Body of pancreas (tissue), 4 donors: ENCODE results near the gene SFXN5. TPM values are rescaled to one million over a fixed set of nuclear protein-coding genes. Genes with fewer than 3 reads are reported as not detected.

Source experiments
- ATAC-seq: fragments of 150-250 bp; one replicate; pipeline ENCODE4 v1.9.1; 2016
- DNase-seq, 4 donors: peaks; one replicate each; pipeline ENCODE4 v3.0.0-alpha.2; 2019
- H3K27ac ChIP-seq, 4 donors: fragments of 200-600 bp; sonication (generic); 1 replicate in 3 of 4; 2 replicates in 1 of 4; pipeline versions ENCODE4 v1.5.1 to v1.6.1; 2016 to 2019; ENCODE audit warnings: mild to moderate bottlenecking in 1 of 4, mixed read lengths in 1 of 4, moderate library complexity in 1 of 4
- H3K27me3 ChIP-seq, 2 donors: fragments of 200-600 bp; sonication (generic); one replicate each; pipeline ENCODE4 v1.6.0; 2016; ENCODE audit warnings: mild to moderate bottlenecking in 1 of 2
- H3K36me3 ChIP-seq, 2 donors: fragments of 200-600 bp; sonication (generic); replicated peaks in 1 of 2; 2 replicates each; pipeline ENCODE4 v1.5.1; 2016; ENCODE audit warnings: low read depth in 2 of 2; ENCODE audit not compliant: insufficient read depth in 1 of 2
- H3K4me1 ChIP-seq: fragments of 200-600 bp; sonication (generic); one replicate; pipeline ENCODE4 v1.6.0; 2016
- H3K4me3 ChIP-seq, 2 donors: fragments of 200-600 bp; sonication (generic); 1 replicate in 1 of 2; 2 replicates in 1 of 2; pipeline ENCODE4 v1.5.1; 2016 to 2019
- H3K9me3 ChIP-seq, 3 donors: fragments of 200-600 bp; sonication (generic); 1 replicate in 2 of 3; 2 replicates in 1 of 3; pipeline ENCODE4 v1.5.1; 2016
- CTCF ChIP-seq, 7 experiments: fragments of 450-650 bp in 4 of 7; fragments of 200-600 bp in 3 of 7; sonication (generic) in 3 of 7; IDR thresholded peaks; one replicate each; pipeline ENCODE4 v1.5.1; 2016 to 2019; ENCODE audit warnings: antibody characterized with exemption in 7 of 7
- POLR2A ChIP-seq, 3 donors: fragments of 450-650 bp; IDR thresholded peaks; one replicate each; pipeline ENCODE4 v1.6.1; 2016; ENCODE audit warnings: antibody characterized with exemption in 3 of 3, mild to moderate bottlenecking in 2 of 3
- WGBS, 2 donors: methylation state at CpG; one replicate each; pipeline ENCODE4 v1.1.5; 2017; 5-methylcytosine and 5-hydroxymethylcytosine counted together
- intact Hi-C: fragments of 100-400 bp; cut with DNase I; formaldehyde crosslinking; loops from one replicate; pipeline ENCODE4 v1.15.1; 2023
- total RNA-seq, 2 donors: library from RNA; depleted of rRNA; stranded (reverse); fragments of >200 nt; gene quantifications; one replicate each; pipeline ENCODE4 v1.1.0, GENCODE V29; 2016

SFXN5 gene
- total RNA-seq, 2 donors from 2014 or later = 4.3 to 5.4 TPM

DNA sequence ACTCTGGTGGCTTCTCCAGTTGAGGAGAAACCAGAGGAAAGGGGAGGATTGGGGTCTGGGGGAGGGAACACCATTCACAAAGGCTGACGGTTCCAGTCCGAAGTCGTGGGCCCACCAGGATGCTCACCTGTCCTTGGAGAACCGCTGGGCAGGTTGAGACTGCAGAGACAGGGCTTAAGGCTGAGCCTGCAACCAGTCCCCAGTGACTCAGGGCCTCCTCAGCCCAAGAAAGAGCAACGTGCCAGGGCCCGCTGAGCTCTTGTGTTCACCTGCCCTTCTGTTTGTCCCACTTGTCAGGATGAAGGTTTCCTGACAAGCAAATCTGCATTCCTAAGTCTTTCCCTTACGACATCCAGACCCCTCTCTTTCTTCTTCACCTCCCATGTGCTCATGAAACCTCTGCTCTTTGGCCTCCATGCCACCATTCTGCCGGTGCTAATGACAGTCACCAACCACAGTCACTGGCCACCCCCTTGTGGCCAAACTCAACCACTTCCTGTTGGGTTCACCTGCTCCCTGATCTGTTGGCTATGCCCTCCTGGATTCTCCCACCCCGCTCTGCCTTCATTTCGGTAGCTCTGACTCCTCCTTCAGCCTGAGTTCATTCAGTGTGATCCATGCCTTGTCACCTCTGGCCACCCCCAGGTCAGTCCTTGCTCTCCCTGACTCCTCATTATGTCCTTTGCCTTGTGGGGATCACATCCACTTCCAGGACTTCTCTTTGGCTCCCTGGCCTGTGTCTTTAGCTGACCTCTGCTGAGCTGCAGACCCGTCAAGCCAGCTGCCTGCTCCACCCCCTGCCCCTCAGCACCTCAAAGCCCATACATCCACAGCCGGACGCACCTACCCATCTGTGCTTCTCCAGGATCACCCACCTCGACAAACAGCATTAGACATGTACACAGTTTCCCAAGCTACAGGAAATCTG, 136.6 kb downstream of the SFXN5 start:
- no peaks in the 10 kb centered on the region for H3K27me3 ChIP-seq
- no peak overlapping the region for H3K4me3 ChIP-seq
- ATAC-seq (peak; percentile 56), DNase-seq (peak; percentile 36 to 66 (median 48))
- no peak overlapping the region for H3K27ac ChIP-seq
- H3K4me1 ChIP-seq = no peaks in the 10 kb centered on the region
- intact Hi-C loops = no loop called here
- peak in 6 of 7 experiments; percentile 29 to 70 (median 60) for TF ChIP-seq CTCF (IDR thresholded peaks at IDR 0.05)
- no peak for TF ChIP-seq POLR2A (IDR thresholded peaks at IDR 0.05)
- no peaks in the 10 kb centered on the region for H3K9me3 ChIP-seq
- WGBS, 2 donors = 73 to 74% methylated on average over 14 of the region's 14 CpGs
- H3K36me3 ChIP-seq = no peaks in the 10 kb centered on the region

GRCh38 chr2:72933646-72934151, 137.8 kb downstream of the SFXN5 start:
- DNase-seq = no peak
- WGBS, 2 donors = 79 to 85% methylated on average over 8 to 12 of the region's 12 CpGs

GRCh38 chr2:72933207-72933606, 138.3 kb downstream of the SFXN5 start:
- H3K36me3 ChIP-seq = no peaks in the 10 kb centered on the region
- no peak for ATAC-seq
- H3K4me1 ChIP-seq = no peaks in the 10 kb centered on the region
- TF ChIP-seq POLR2A (IDR thresholded peaks at IDR 0.05) (no peak), CTCF (IDR thresholded peaks at IDR 0.05) (no peak)
- WGBS, 2 donors = 76 to 80% methylated on average over 5 of the region's 5 CpGs
- no peak for DNase-seq
- no peaks in the 10 kb centered on the region for H3K27me3 ChIP-seq
- H3K4me3 ChIP-seq = no peak overlapping the region
- intact Hi-C loops = no loop called here
- H3K27ac ChIP-seq = no peak overlapping the region
- H3K9me3 ChIP-seq = no peaks in the 10 kb centered on the region

More at GRCh38 chr2:72933646-72934151, 137.8 kb downstream of the SFXN5 start:
- H3K4me1 ChIP-seq = no peaks in the 10 kb centered on the region
- TF ChIP-seq POLR2A (IDR thresholded peaks at IDR 0.05) (no peak), CTCF (IDR thresholded peaks at IDR 0.05) (no peak)
- no peak overlapping the region for H3K27ac ChIP-seq
- intact Hi-C loops = no loop called here
- H3K9me3 ChIP-seq = no peaks in the 10 kb centered on the region
- no peaks in the 10 kb centered on the region for H3K36me3 ChIP-seq
- no peak overlapping the region for H3K4me3 ChIP-seq
- H3K27me3 ChIP-seq = no peaks in the 10 kb centered on the region
- ATAC-seq = no peak

- TF ChIP-seq POLR2A (IDR thresholded peaks at IDR 0.05) (no peak), CTCF (IDR thresholded peaks at IDR 0.05) (no peak)
- WGBS, 2 donors = 85 to 91% methylated on average over 3 to 4 of the region's 4 CpGs
- Histone ChIP-seq H3K27me3 (no peaks in the 10 kb centered on the region), H3K36me3 (no peaks in the 10 kb centered on the region), H3K4me1 (no peaks in the 10 kb centered on the region), H3K4me3 (no peak overlapping the region), H3K27ac (no peak overlapping the region), H3K9me3 (no peaks in the 10 kb centered on the region)
- ATAC-seq (no peak), DNase-seq (no peak)
- intact Hi-C loops = no loop called here
Measured at GRCh38 chr2:72932805-72933204, 138.7 kb downstream of the SFXN5 start.
